IPS-NIHi7 (cell line): Measurements from ENCODE around the gene TAOK3.
"Not testable (repeated sequence)": the region's sequence is repeated elsewhere in the genome, so short reads cannot be mapped to it uniquely, and the experiment has no call there.

Experiments
- DNase-seq: peaks from one replicate; pipeline ENCODE4 v3.0.0; 2012; ENCODE audit warnings: mixed read lengths; ENCODE audit errors: extremely low spot score

Gene TAOK3

DNA sequence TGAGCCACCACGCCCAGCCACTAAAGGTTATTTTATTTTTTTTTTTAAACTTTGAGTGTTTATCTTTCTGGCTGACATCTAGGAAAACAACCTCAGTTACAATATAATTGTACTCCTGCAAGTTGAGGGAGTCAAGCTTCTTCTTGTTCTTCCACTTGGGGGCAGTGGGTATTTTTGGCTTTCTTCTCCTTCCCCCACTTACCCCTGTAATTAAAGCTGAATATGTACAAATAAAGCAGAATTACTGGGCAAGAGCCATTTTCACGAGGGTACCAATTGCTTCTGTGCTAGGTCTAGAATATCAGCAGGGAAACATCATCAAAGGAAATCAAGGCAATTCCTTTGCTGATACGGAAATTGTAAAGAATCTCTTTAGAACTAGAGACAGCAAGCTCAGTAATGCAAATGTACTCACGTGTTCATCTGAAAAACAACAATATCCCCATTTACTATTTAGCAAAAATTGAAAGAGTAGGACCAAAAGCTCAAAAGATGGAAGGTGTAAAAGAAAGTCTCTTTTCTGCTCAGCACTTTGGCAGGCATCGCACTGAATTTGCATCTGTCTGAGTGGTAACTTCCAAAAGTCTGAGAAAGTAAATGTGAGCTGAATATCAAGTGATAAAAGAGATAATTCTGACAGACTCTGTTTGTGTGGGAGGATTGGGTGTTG is 72.8 kb downstream of the TAOK3 start:
- DNase-seq = no peak

DNA sequence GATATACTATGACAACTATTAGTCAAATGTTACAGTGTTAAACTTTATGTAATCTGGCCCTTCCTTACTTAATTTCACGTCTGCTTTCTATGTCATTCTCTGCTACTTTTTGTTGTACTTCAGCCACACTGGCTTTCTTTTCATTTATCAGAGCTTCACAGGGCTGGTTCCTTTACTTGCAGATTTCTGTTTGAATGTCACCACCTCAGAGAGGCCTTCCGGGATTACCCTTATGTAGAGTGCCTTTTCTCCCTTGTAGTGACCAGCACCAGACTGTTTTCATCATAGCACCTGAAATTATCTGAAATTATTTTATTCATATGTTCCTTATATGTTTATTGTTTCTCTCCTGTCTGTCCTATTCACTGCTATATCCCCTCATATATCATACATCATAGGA is 75.4 kb downstream of the TAOK3 start:
- DNase-seq = no peak

DNA sequence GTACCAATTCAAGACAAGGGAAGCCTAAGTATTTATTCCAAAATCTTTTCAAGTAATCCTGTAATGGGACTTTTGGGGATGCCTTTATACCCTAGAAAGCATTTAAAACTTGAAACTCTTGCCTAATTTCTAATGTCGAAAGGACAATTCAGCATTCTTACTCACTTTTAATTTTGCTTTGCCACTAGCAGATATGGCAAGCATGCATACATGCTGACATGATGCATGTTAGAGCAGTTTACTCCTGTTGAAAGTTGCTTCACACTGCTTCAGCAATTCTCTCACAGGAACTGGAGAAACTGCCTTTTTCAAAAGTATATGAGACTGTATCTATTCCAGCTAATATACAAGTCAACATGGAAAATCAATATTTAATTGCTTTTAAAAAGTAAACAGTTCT is 79.9 kb downstream of the TAOK3 start:
- no peak for DNase-seq

DNA sequence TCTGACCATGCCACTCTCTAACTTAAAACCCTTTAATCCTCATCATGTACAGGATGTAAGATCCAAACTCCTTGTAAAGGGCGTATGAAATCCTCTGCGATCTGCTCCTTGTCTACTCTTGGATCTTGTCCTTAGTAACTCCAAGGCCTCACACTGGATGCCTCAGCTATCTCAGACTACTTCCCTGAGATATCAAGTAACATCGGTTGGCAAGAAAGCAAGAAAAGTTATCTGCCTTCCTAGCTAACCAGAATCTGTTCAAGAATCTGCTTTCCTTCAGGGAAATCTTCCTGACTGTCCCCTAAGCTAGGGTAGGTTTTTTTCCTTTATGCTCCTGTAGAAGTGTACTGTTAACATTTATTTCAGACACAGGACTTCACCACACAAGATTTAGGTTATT is 82.6 kb downstream of the TAOK3 start:
- no peak for DNase-seq

DNA sequence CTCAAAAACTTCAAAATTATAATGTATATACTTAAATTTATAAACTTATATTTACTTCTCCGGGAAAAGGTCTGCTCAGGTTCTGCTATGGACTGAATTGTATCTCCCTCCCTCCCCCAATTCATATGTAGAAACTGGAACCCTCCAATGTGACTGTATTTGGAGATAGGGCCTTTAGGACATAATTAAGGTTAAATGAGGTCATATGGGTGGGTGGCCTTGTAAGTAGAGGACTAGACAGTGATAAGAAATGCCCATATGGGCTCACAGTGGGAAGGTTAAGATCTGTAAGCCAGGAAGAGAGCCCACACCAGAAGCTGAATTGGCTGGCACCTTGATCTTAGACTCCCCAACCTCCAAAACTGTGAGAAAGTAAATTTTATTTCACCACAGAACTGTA is 84.5 kb downstream of the TAOK3 start:
- DNase-seq = no peak

DNA sequence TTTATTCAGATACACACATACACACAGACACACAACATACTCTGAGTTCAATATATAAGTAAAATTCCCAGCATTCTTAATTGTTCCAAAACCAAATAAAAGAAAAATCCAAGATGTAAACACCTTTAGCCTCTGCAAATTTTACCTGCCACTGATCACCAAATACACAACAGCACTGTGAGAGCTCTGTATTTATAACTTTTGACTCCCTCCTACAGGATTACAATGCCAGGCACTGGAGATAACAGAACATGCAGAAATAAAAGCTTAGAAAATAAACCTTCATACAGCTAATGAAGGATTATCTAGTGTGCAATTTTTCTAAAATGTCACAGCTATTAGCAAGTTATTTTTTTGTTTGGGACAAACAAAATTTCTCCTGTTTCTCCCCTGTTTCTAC is 85.0 kb downstream of the TAOK3 start:
- no peak for DNase-seq

DNA sequence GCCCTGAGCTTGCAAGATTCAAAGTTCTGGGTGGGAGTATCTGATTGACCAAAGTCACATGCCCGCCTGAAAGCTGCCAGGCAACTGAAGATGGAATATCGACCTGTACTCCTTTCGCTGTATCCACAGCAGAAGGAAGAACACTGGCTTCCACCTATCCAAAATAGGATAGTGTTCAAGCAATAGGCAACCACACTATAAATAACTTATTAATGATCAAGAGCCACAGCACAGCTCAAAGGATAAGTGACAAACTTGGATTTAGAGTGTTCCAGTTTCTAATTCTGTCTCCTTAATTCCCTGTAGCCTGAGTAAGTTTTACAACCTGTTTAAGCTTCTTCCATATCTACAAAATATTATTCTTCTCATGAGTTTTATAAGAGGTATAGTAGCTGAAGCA is 89.9 kb downstream of the TAOK3 start:
- DNase-seq = no peak

DNA sequence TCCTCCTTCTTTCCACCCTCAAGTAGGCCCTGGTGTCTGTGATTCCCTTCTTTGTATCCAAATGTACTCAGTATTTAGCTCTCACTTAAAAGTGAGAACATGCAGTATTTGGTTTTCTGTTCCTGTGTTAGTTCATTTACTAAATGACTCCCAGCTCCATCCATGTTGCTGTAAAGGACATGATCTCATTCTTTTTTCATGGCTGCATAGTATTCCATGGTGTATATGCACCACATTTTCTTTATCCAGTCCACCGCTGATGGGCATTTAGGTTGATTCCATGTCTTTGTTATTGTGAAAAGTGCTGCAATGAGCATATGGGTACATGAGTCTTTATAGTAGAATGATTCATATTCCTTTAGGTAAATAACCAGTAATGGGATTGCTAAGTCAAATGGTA is 94.4 kb downstream of the TAOK3 start:
- DNase-seq = not testable (repeated sequence)

DNA sequence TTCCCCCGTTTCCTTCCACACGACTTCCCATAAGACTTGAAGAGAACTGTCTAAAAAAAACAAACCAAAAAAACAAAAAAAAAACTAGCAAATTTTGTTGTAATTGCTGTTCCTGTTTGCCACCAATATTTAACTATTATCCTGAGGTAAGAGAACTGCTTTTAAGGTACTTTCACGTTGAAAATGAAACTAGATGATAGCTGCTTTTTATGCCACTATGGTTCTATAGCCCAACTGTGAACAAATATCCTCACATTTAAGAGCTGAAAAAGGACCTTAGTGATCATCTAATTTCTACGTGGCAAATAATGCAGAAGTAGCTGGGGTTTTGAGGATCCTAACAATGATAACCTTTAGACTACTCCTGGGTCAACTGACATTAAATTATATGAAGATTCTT is 98.6 kb downstream of the TAOK3 start:
- DNase-seq = no peak

DNA sequence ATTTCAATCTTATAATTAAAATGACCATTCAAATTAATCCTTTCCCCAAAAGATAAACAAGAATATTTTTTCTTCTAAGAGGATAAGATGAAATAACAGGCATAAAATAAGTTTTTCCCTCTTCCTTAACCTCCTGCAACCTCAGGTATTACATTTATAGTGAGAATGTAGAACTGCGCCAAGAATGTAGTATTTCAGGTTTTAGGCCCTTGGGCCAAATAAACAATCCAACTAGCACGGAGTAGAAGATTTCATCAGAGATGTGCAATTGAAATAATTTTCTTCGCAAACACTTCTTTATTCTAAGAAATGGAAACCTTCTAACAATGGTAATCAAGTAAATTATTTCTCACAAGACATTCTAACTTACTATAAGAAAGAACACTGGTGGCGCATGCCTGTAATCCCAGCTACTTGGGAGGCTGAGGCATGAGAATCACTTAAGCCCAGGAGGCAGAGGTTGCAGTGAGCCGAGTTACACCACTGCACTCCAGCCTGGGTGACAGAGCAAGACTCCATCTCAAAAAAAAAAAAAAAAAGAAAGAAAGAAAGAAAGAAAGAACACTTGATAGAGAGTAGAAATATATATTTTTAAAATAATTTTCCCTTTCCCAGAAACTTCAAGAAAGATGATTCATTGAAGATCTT is 100.8 kb downstream of the TAOK3 start:
- DNase-seq = no peak

DNA sequence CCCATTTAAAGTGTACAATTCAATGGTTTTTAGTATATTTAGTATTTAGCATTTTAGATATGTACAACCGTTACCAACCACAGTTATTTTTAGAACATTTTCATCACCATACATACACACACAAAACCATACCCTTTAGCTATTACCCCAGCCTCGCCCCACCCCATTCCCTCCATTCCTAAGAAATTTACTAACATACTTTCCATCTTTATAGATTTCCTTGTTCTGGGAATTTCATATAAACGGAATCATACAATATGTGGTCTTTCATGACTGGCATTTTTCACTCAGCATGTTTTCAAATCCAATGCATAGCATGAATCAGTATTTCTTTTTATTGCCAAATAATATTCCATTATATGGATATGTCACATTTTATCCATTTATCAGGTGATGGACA is 101.5 kb downstream of the TAOK3 start:
- no peak for DNase-seq

DNA sequence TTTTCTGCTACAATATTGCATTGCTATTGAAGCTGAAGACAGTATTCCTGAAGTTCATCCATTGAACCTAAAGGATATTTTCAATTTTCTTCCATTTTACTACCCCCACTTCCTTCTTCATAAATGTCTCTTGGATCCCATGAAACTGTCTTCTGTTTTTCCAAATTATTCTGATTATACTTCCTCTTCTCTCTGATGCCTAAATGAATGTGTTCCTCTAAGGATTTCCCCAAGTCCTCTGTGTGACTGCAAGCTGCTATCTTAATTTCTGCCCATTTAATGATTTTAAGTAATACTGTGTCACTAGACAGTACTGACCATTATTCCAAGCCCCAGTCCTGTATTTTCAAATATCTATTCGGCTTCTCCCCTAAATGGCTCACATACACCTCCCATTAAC is 102.9 kb downstream of the TAOK3 start:
- no peak for DNase-seq

DNA sequence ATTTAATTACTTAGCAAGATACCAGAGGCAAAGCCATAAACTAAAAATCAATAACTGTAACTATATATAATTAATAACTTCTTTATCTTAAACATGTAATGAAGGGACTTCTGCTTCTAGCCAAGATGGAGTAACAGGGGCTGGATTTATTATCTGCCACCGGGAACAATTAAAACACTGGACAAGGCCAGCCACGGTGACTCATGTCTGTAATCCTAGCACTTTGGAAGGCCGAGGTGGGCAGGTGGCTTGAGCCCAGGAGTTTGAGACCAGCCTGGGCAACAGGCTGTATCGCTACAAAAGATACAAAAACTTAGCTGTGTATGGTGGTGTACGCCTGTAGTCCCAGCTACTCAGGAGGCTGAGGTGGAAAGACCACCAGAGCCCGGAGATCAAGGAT is 113.6 kb downstream of the TAOK3 start:
- no peak for DNase-seq

DNA sequence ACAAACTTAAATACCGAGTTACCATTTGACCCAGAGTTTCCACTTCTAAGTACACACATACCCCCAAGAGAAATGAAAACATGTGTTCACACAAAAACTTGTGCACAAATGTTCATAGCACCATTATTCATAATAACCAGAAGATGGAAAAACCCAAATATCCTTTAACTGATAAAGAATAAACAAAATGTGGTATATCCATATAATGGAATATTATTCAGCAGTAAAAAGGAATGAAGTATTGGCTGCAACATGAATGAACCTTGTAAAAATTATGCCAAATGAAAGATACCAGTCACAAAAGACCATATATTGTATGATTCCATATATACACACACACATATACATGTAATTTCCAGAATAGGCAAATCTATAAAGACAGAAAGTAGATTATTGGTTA is 116.4 kb downstream of the TAOK3 start:
- DNase-seq = no peak

DNA sequence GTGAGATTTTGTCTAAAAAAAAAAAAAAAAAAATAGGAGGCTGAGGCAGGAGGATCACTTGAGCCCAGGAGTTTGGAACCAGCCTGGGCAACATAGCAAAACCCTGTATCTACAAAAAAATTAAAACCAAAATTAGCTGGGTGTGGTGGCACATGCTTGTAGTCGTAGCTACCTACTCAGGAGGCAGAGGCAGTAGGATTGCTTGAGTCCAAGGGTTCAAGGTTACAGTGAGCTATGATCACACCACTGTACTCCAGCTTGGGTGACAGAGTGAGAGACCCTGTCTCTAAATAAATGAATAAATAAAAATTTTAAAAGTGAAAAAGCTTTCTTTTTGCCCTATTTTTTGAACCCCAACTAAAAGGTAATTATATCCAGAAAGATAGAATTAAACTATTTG is 123.2 kb downstream of the TAOK3 start:
- no peak for DNase-seq

DNA sequence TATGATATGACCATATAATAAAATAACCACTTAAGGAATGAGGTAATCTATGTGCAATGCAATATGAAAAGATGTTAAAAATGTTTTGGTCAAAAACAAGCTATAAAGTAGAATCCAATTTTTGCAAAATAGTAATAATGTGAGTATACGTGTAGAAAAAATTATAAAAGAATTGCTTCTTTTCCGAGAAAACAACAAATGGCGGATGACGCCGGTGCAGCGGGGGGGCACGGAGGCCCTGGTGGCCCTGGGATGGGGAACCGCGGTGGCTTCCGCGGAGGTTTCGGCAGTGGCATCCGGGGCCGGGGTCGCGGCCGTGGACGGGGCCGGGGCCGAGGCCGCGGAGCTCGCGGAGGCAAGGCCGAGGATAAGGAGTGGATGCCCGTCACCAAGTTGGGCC is 126.8 kb downstream of the TAOK3 start:
- not testable (repeated sequence) for DNase-seq

DNA sequence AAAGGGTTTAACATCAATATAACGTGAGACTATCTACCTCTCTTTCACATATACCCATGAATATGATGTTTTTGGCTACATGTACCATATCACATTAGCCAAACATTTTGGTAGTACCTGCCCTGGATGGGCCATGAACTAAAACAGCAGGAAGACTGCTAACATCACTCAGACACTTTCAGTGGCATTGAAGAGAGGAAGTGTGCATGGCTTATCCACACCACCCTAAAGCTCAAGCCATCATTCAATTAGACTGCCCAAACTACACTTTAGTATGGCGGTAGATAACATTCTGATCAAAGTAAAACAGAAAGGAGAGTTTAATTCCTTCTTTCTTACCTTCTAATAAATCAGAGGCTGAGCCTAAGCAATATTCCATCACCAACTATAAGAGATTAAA is 133.8 kb downstream of the TAOK3 start:
- no peak for DNase-seq

DNA sequence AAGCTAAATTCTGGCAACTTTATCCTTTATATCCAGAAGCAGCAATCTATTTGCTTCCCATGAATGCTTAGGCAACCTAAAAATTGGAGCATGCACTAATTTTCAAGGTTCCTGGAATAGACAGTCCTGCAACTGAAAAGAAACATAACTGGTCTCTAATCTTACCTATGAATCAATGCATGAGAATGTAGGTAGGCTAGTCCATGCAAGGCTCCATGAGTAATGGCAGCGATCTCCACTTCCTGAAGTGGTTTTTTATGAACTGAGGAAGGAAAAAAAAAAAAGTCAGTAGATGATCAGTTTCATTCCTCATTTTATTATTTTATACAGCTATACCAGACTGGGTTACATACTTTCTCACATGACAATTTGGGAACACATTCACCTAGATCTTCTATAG is 134.8 kb downstream of the TAOK3 start:
- no peak for DNase-seq

DNA sequence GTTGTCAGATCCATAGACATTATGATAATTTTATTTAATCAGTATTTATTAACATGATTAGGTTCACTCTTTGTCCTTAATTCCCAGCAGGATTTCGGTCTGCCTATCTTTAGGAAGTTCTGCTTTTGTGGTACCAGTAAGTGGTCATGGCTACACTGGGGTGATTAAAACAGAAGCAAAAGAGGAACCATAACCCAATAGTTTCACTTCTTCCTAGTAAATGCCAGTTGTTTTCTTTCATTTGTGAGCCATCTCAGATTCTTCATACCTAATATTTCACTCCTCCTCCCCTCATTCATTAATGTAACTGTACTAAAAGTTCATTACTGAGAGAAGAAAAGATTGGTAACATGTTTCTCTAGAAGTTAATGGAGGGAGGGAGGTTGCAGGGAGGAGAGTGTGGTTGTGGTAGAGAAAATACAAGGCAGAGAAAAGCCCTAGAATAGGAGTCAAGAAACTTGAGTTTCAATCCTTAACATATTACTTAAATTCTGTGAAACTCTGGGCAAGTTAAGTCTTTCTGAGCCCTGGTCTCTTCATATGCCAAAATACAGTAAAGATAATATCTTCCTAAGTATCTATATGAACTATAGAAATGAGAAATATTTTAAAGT is 135.5 kb downstream of the TAOK3 start:
- no peak for DNase-seq

DNA sequence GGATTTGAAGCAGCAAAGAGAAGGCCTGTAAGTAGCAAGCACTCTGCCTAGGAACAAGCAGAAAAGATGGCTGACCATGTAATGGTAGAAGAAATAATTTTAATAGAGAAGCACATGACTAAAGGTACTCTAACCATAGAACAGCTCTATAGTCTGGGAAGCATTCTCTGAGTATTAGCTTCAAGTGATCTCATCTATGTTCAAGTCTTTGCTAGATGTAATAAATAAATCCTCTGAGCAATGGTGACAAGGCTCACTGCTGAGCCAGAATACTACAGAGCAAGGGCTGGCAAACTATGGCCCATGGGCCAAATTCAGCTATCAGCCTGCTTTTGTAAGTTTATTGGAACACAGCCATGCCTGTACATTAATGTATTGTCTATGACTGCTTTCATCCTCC is 152.0 kb downstream of the TAOK3 start:
- no peak for DNase-seq

DNA sequence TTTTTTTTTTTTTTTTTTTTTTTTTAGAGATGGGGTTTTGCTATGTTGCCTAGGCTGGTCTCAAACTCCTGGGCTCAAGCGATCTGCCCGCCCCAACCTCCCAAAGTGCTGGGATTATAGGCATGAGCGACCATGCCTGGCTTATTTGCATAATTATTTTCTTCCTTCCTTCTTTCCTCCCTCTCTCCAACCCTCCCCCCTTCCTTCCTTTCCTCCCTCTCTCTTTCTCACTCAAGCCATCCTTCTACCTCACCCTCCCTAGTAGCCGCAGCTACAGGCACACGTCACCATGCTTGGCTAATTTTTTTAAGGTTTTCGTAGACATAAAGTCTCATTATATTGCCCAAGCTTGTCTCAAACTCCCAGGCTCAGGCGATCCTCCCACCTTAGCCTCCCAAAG is 152.9 kb downstream of the TAOK3 start:
- no peak for DNase-seq

DNA sequence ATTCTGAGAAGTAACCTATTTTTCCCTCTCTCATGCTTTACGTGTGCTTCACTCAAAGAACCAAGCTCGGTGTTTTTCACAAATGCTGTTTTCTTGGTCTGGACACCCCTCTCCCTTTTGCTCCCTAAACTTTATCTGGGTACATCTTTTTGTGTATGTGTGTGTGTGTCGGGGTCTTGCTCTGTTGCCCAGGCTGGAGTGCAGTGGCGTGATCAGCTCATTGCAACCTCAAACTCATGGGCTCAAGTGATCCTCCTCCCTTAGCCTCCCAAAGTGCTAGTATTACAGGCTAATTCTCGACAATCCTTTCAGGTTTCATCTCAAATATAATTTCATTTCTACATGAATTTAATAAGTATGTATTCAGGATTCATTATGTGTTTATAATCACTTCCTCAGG is 153.6 kb downstream of the TAOK3 start:
- DNase-seq = no peak

DNA sequence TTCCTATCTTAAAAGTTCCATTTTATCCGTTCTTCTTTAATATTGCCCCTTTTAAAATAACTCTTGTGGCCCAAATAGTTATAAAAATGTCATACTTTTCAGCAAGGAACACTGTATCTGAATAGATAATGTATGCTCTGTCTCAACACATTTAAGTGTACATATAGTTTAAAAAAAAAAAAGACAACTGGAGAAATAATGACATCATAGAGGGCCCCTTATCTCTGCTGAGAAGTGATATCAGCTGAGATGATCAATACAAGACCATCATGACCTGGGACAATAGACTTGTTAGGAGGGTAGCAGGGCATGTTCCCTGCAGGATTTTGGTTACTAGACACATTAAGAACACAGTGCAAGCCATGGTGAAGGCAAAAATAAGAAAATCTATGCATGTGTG is 159.3 kb downstream of the TAOK3 start:
- DNase-seq = no peak

DNA sequence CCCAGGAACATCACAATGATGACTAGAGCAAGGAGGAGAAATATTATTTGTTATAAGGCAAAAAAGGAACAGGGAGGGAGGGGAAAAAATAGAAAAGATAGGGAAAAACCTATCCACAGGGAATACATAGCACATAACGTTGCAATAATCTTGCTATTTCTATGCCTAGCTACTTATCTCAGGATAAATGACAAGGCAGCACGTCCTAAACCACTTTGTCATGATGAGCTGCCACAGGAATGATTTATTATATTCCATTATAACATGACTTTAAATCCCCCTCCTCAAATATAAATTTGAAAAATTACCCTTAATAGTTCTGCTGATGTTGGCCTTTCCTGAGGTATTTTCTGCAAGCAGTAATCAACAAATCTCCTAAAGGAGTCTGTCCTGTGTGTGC is 160.1 kb downstream of the TAOK3 start:
- no peak for DNase-seq
